Smooth muscle cell (in vitro differentiated cells): Measurements from ENCODE around the gene PODNL1. TPM values are rescaled to one million over a fixed set of nuclear protein-coding genes. Genes with fewer than 3 reads are reported as not detected.
A peak's percentile ranks its signal among the peaks of the same experiment; 100 is the strongest.

Source experiments
- DNase-seq: peaks from one replicate; lab custom pipeline; 2025; ENCODE audit not compliant: unreplicated experiment; lab: John Stamatoyannopoulos, UW
- H2AFZ ChIP-seq: fragments of 200-600 bp; sonication (generic); 2 replicates; pipeline ENCODE4 v1.6.0; 2016; ENCODE audit warnings: antibody characterized with exemption, low read depth, mild to moderate bottlenecking
- H3F3A ChIP-seq: fragments of 200-600 bp; sonication (generic); 2 replicates; pipeline ENCODE4 v1.6.0; 2017; ENCODE audit warnings: antibody characterized with exemption, low read depth
- H3K27ac ChIP-seq: fragments of 200-600 bp; sonication (generic); 2 replicates; pipeline ENCODE4 v1.5.1; 2016; ENCODE audit warnings: low read depth, mild to moderate bottlenecking
- H3K27me3 ChIP-seq: fragments of 200-600 bp; sonication (generic); 2 replicates; pipeline ENCODE4 v1.6.1; 2016; ENCODE audit warnings: low read depth, mild to moderate bottlenecking
- H3K36me3 ChIP-seq: fragments of 200-600 bp; sonication (generic); 2 replicates; pipeline ENCODE4 v1.5.1; 2016; ENCODE audit warnings: low read depth
- H3K4me1 ChIP-seq: fragments of 200-600 bp; sonication (generic); 2 replicates; pipeline ENCODE4 v1.5.1; 2016; ENCODE audit warnings: low read depth
- H3K4me2 ChIP-seq: fragments of 200-600 bp; sonication (generic); 2 replicates; pipeline ENCODE4 v1.6.0; 2016; ENCODE audit warnings: mild to moderate bottlenecking
- H3K4me3 ChIP-seq: fragments of 200-600 bp; sonication (generic); 2 replicates; pipeline ENCODE4 v1.5.1; 2016; ENCODE audit warnings: mild to moderate bottlenecking
- H3K79me2 ChIP-seq: fragments of 200-600 bp; sonication (generic); 2 replicates; pipeline ENCODE4 v1.6.0; 2016; ENCODE audit warnings: low read depth, mild to moderate bottlenecking
- H3K9ac ChIP-seq: fragments of 200-600 bp; sonication (generic); 2 replicates; pipeline ENCODE4 v1.6.0; 2016; ENCODE audit warnings: low read depth
- H3K9me3 ChIP-seq: fragments of 200-600 bp; sonication (generic); replicated peaks from 2 replicates; pipeline ENCODE4 v1.5.1; 2016; ENCODE audit warnings: low read depth
- H4K20me1 ChIP-seq: fragments of 200-600 bp; sonication (generic); 2 replicates; pipeline ENCODE4 v1.6.0; 2016; ENCODE audit warnings: low read depth
- CTCF ChIP-seq: fragments of 200-600 bp; sonication (generic); IDR thresholded peaks from 2 replicates; pipeline ENCODE4 v1.5.1; 2017; ENCODE audit warnings: borderline replicate concordance, mild to moderate bottlenecking, antibody characterized with exemption; ENCODE audit not compliant: insufficient read depth, poor library complexity, severe bottlenecking
- WGBS: methylation state at CpG from one replicate; pipeline ENCODE4 v1.1.7; 2016; ENCODE audit warnings: low lambda C conversion rate; 5-methylcytosine and 5-hydroxymethylcytosine counted together
- polyA plus RNA-seq: library from polyadenylated mRNA; unstranded; fragments of >200 nt; fragmentation: Nextera tagmentation; extraction: Ambion mirVana; gene quantifications from 2 replicates; pipeline ENCODE4 v1.2.1, GENCODE V29; 2016
- total RNA-seq: library from RNA; depleted of rRNA; stranded (reverse); fragments of >200 nt; gene quantifications from 2 replicates; pipeline ENCODE4 v1.2.3, GENCODE V29; 2014

Gene PODNL1
- total and polyA plus RNA-seq, 2 experiments from 2014 or later: 8.9 to 53.9 TPM

- peaks cover 8% of the 10 kb centered on the region for H3K4me1 ChIP-seq
- H4K20me1 ChIP-seq: no peaks in the 10 kb centered on the region
- H3K4me2 ChIP-seq: no peak overlapping the region
- no peak overlapping the region for H2AFZ ChIP-seq
- no peaks in the 10 kb centered on the region for H3K9me3 ChIP-seq
- H3K4me3 ChIP-seq: no peak overlapping the region
- H3K36me3 ChIP-seq: no peaks in the 10 kb centered on the region
- no peak for TF ChIP-seq CTCF
- no peaks in the 10 kb centered on the region for H3K27me3 ChIP-seq
- H3K9ac ChIP-seq: no peak overlapping the region
- 97% methylated on average over 6 of the region's 8 CpGs for WGBS
- H3F3A ChIP-seq: no peaks in the 10 kb centered on the region
- H3K27ac ChIP-seq: no peak overlapping the region
- DNase-seq: no peak
- peaks cover 3% of the 10 kb centered on the region for H3K79me2 ChIP-seq
Observed at GRCh38 chr19:13908674-13909073, 29.5 kb downstream of the PODNL1 start.

GRCh38 chr19:13906910-13907309 lies 31.3 kb downstream of the PODNL1 start:
- TF ChIP-seq CTCF: no peak
- Histone ChIP-seq H2AFZ (peak overlapping the region; percentile 92), H3K27ac (no peak overlapping the region), H3K27me3 (no peaks in the 10 kb centered on the region), H3K4me3 (peak overlapping the region; percentile 95), H3F3A (no peaks in the 10 kb centered on the region), H3K79me2 (peaks cover 3% of the 10 kb centered on the region), H3K9me3 (no peaks in the 10 kb centered on the region), H3K9ac (peak overlapping the region; percentile 66), H3K36me3 (no peaks in the 10 kb centered on the region), H3K4me2 (peak overlapping the region; percentile 98), H3K4me1 (peaks cover 8% of the 10 kb centered on the region), H4K20me1 (no peaks in the 10 kb centered on the region)
- DNase-seq: no peak
- WGBS: 90% methylated on average over 5 of the region's 5 CpGs

- no peak for DNase-seq
- WGBS: 13% methylated on average over 11 of the region's 13 CpGs
- Histone ChIP-seq H3K4me3 (peak overlapping the region; percentile 95), H3K4me2 (peak overlapping the region; percentile 98), H3K79me2 (peaks cover 3% of the 10 kb centered on the region), H3K9ac (peak overlapping the region; percentile 66), H4K20me1 (no peaks in the 10 kb centered on the region), H3F3A (no peaks in the 10 kb centered on the region), H3K9me3 (no peaks in the 10 kb centered on the region), H3K27me3 (no peaks in the 10 kb centered on the region), H3K4me1 (peaks cover 8% of the 10 kb centered on the region), H3K27ac (no peak overlapping the region), H2AFZ (peak overlapping the region; percentile 92), H3K36me3 (no peaks in the 10 kb centered on the region)
- no peak for TF ChIP-seq CTCF
Observed at GRCh38 chr19:13906521-13906904, 31.7 kb downstream of the PODNL1 start.
